Naive B cell (primary cell): Measurements from ENCODE around the gene TSEN54. TPM values are rescaled to one million over a fixed set of nuclear protein-coding genes. Genes with fewer than 3 reads are reported as not detected.

ENCODE experiments used
- ATAC-seq, 2 donors: fragments of 150-1000 bp; cut with Tn5 transposase; 2 replicates each; pipeline ENCODE4 v1.10.0; 2021; ENCODE audit warnings: low read depth in 2 of 2, mild to moderate bottlenecking in 2 of 2, moderate library complexity in 2 of 2
- DNase-seq: peaks from one replicate; pipeline ENCODE4 v3.0.0; 2022
- H3K27ac Mint-ChIP-seq, 6 donors: one replicate each; pipeline ENCODE4 v1.8.0; 2020 to 2022; ENCODE audit warnings: mild to moderate bottlenecking in 6 of 6, mixed read lengths in 6 of 6, moderate library complexity in 5 of 6, inconsistent platforms in 2 of 6
- H3K27me3 Mint-ChIP-seq, 3 donors: one replicate each; pipeline ENCODE4 v1.8.0; 2021 to 2022; ENCODE audit warnings: mixed read lengths in 3 of 3, mild to moderate bottlenecking in 1 of 3
- H3K36me3 Mint-ChIP-seq, 2 donors: one replicate each; pipeline ENCODE4 v1.8.0; 2020 to 2022; ENCODE audit warnings: mixed read lengths in 2 of 2, inconsistent platforms in 1 of 2, mild to moderate bottlenecking in 1 of 2
- H3K4me1 Mint-ChIP-seq, 3 donors: one replicate each; pipeline ENCODE4 v1.8.0; 2020 to 2022; ENCODE audit warnings: mixed read lengths in 3 of 3, inconsistent platforms in 1 of 3, mild to moderate bottlenecking in 1 of 3, moderate library complexity in 1 of 3
- H3K4me3 Mint-ChIP-seq, 8 donors: one replicate each; pipeline ENCODE4 v1.8.0; 2020 to 2022; ENCODE audit warnings: mild to moderate bottlenecking in 8 of 8, mixed read lengths in 8 of 8, moderate library complexity in 8 of 8, inconsistent platforms in 2 of 8
- H3K9me3 Mint-ChIP-seq, 7 donors: one replicate each; pipeline ENCODE4 v1.8.0; 2020 to 2022; ENCODE audit warnings: mixed read lengths in 7 of 7, mild to moderate bottlenecking in 5 of 7, inconsistent platforms in 2 of 7, moderate library complexity in 1 of 7
- polyA plus RNA-seq, 6 donors: library from polyadenylated mRNA; unstranded; fragments of 300-500 nt; fragmentation: Illumina TruSeq; gene quantifications; one replicate each; pipeline ENCODE4 v1.2.3, GENCODE V29; 2021; ENCODE audit warnings: low read depth in 6 of 6

TSEN54 gene
- polyA plus RNA-seq, 6 donors from 2014 or later: 18.3 to 42.3 (median 23.7) TPM

DNA sequence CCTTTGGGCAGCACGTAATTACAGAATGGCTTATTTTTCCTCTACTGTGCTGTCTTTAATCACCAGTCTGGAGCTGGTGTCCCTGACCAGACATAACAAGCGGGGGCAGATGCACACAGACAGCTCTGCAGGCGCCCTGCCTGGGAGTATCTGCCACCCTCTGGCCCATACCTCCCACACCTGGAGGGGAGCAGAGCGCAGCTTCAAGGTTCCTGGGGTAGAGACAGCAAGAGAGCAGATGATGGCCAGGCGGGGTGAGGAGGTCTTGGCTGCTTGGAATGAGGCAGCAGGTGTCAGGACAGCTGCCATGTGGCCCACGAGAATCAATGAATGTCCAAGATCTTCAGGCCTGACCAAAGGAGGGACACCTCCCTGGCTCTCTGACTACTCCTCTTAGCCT is 36.0 kb upstream of the TSEN54 start:
- Mint-ChIP-seq H3K36me3 (peaks cover 0 to 8% of the 10 kb centered on the region in 2 donors), H3K9me3 (no peaks in the 10 kb centered on the region), H3K27ac (peak overlapping the region in 1 of 6 donors; percentile 85), H3K4me1 (peaks cover 18 to 24% (median 20%) of the 10 kb centered on the region in 3 donors), H3K27me3 (no peaks in the 10 kb centered on the region), H3K4me3 (no peak overlapping the region)
- ATAC-seq (no peak), DNase-seq (no peak)

- ATAC-seq: no peak
These were observed 34.9 kb upstream of the TSEN54 start for GRCh38 chr17:75481194-75482068.

GRCh38 chr17:75482098-75482942 is 34.0 kb upstream of the TSEN54 start:
- Mint-ChIP-seq H3K9me3 (no peaks in the 10 kb centered on the region), H3K4me3 (no peak overlapping the region), H3K4me1 (peaks cover 26 to 32% (median 29%) of the 10 kb centered on the region in 3 donors), H3K27ac (no peak overlapping the region), H3K36me3 (no peaks in the 10 kb centered on the region), H3K27me3 (no peaks in the 10 kb centered on the region)
- ATAC-seq: no peak
- DNase-seq: no peak

More at GRCh38 chr17:75481194-75482068, 34.9 kb upstream of the TSEN54 start:
- Mint-ChIP-seq H3K27ac (peak overlapping the region in 2 of 6 donors; percentile 10 to 94), H3K9me3 (no peaks in the 10 kb centered on the region), H3K4me1 (peaks cover 20 to 26% (median 22%) of the 10 kb centered on the region in 3 donors), H3K4me3 (no peak overlapping the region), H3K27me3 (no peaks in the 10 kb centered on the region), H3K36me3 (peaks cover 0 to 4% of the 10 kb centered on the region in 2 donors)
- DNase-seq: no peak

DNA sequence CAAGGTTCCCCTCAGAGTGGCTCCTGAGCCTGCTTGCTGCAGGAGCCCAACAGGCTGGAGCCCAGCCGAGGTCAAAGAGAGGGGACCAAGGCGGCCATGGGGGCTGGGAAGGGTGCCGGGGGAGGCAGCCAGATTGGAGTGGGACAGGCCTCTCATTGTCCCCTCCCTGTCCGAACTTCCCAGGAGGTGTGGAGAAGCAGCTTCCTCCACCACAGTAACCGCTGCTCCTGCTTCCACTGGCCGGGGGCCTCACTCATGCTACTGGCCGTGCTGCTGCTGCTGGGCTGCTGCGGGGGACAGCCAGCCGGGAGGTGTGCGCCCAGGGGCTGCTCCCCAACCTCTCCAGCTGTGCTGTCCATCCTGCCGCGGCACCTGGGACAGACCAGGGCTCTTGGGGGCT is 30.6 kb upstream of the TSEN54 start:
- ATAC-seq: no peak
- no peak for DNase-seq
- Mint-ChIP-seq H3K4me1 (peaks cover 32 to 42% (median 38%) of the 10 kb centered on the region in 3 donors), H3K4me3 (no peak overlapping the region), H3K9me3 (no peaks in the 10 kb centered on the region), H3K36me3 (no peaks in the 10 kb centered on the region), H3K27me3 (no peaks in the 10 kb centered on the region), H3K27ac (no peak overlapping the region)

DNA sequence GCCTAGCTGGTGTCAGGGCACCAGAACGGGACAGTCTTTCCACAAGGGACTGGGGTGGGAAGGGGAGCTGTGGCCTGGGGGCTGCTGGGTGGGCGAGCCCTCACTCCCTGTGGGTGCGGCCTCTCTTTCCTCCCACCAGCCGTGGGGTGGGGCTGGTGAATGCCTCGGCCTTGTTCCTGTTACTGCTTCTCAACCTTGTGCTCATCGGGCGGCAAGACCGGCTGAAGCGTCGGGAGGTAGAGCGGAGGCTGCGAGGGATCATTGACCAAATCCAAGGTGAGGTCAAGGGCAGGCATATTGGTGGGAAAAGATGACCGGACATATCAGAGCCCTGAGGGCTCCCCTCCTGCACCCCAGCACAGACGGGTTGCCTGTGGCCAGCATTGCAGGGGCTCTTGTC is 30.2 kb upstream of the TSEN54 start:
- ATAC-seq (no peak), DNase-seq (no peak)
- Mint-ChIP-seq H3K27me3 (no peaks in the 10 kb centered on the region), H3K4me1 (peaks cover 29 to 37% (median 34%) of the 10 kb centered on the region in 3 donors), H3K9me3 (no peaks in the 10 kb centered on the region), H3K27ac (peak overlapping the region in 2 of 6 donors; percentile 61 to 81), H3K36me3 (no peaks in the 10 kb centered on the region), H3K4me3 (peak overlapping the region in 6 of 8 donors; percentile 25 to 73 (median 44))

GRCh38 chr17:75486951-75487350 is 29.4 kb upstream of the TSEN54 start:
- peaks cover 29 to 34% (median 31%) of the 10 kb centered on the region in 3 donors for H3K4me1 Mint-ChIP-seq
- no peaks in the 10 kb centered on the region for H3K27me3 Mint-ChIP-seq
- no peak for ATAC-seq
- H3K36me3 Mint-ChIP-seq: no peaks in the 10 kb centered on the region
- H3K27ac Mint-ChIP-seq: peak overlapping the region; percentile 77 to 96 (median 86)
- no peaks in the 10 kb centered on the region for H3K9me3 Mint-ChIP-seq
- peak overlapping the region in 6 of 8 donors; percentile 65 to 87 (median 76) for H3K4me3 Mint-ChIP-seq
- DNase-seq: no peak

DNA sequence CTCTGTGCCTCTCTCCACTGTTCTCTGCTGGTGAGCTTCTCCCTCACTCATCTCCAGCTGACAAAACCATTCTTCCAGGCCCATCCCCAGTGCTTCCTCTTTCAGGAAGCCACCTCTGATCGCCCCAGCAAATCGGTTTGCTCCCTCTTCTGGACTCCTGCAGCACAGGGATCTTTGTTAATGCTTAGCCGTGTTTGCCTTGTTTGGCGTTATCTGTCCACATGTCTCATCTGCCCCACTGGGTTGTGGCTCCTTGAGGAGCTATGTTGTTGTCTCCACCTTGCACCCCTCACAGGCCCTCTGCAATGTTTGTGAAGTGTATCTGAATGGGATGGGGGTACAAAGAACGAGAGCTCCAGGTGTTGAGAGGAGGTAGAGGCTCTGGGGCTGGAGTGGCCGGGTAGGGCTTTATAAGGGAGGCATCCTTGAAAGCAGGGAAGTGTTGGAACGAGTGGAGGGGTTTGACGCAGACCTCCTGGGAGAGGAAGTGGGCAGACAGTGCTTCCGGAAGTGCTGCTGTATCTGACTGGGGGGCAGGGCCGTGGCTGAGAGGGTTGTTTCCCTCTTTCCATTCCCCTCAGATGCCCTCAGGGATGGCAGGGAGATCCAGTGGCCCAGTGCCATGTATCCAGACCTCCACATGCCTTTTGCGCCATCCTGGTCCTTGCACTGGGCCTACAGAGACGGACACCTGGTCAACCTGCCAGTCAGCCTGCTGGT is 28.8 kb upstream of the TSEN54 start:
- peak overlapping the region in 7 of 8 donors; percentile 65 to 89 (median 84) for H3K4me3 Mint-ChIP-seq
- H3K27ac Mint-ChIP-seq: peak overlapping the region; percentile 77 to 96 (median 86)

GRCh38 chr17:75488693-75489510 is 27.4 kb upstream of the TSEN54 start:
- ATAC-seq (no peak), DNase-seq (no peak)
- Mint-ChIP-seq H3K9me3 (no peaks in the 10 kb centered on the region), H3K27ac (peak overlapping the region in 4 of 6 donors; percentile 30 to 81 (median 62)), H3K4me1 (peaks cover 25 to 28% (median 25%) of the 10 kb centered on the region in 3 donors), H3K4me3 (peak overlapping the region in 5 of 8 donors; percentile 25 to 69 (median 53)), H3K36me3 (no peaks in the 10 kb centered on the region), H3K27me3 (no peaks in the 10 kb centered on the region)

More for the DNA sequence above, 28.8 kb upstream of the TSEN54 start:
- ATAC-seq: peak; percentile 84 to 85
- peaks cover 29 to 34% (median 31%) of the 10 kb centered on the region in 3 donors for H3K4me1 Mint-ChIP-seq
- H3K27me3 Mint-ChIP-seq: no peaks in the 10 kb centered on the region
- H3K36me3 Mint-ChIP-seq: no peaks in the 10 kb centered on the region
- peak; percentile 33 for DNase-seq
- H3K9me3 Mint-ChIP-seq: no peaks in the 10 kb centered on the region

DNA sequence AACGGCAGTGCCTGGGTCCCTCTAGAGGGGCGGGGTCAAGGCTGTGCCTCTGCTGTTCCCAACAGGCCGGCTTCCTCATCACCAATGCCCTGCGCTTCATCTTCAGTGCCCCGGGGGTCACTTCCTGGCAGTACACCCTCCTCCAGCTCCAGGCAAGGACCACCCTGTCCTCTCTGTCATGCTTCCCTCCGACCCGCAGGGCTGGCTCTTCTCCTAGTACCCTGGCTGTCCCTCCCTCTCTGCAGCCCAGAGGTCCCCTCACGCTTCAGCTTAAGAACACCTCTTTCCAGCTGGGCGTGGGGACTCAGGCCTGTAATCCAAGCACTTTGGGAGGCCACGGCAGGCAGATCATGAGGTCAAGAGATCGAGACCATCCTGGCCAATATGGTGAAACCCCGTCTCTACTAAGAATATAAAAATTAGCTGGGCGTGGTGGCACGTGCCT is 26.8 kb upstream of the TSEN54 start:
- H3K4me1 Mint-ChIP-seq: peaks cover 25 to 28% (median 25%) of the 10 kb centered on the region in 3 donors
- DNase-seq: no peak
- no peaks in the 10 kb centered on the region for H3K9me3 Mint-ChIP-seq
- peak overlapping the region in 1 of 8 donors; percentile 33 for H3K4me3 Mint-ChIP-seq
- ATAC-seq: no peak
- no peaks in the 10 kb centered on the region for H3K36me3 Mint-ChIP-seq
- peak overlapping the region in 2 of 6 donors; percentile 62 to 73 for H3K27ac Mint-ChIP-seq
- H3K27me3 Mint-ChIP-seq: no peaks in the 10 kb centered on the region

DNA sequence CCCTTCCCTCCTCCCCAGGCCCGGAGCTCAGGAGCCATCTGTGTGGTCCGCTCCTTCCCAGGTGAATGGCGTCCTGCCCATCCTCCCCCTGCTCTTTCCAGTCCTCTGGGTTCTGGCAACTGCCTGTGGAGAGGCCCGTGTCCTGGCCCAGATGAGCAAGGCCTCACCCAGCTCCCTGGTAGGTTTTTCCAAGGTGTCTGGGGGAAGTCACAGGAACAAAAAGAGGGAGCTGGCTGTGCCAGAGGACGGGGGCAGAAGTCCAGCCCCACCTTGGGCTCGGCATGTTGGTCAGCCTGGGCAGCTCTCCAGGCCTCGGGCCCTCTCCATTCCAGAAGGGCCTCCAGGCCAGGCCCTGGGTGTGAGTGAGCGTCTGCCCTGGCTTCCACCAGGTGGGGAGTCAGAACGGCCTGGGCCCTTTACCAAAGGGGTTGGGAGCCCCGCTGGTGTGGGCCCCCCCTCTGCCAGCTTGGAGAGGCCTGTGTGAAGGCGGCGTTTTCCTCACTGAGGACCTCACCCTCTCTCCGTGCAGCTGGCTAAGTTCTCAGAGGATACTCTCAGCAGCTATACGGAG is 26.1 kb upstream of the TSEN54 start:
- H3K4me1 Mint-ChIP-seq: peaks cover 20 to 25% (median 21%) of the 10 kb centered on the region in 3 donors
- H3K4me3 Mint-ChIP-seq: peak overlapping the region in 1 of 8 donors; percentile 53
- H3K27me3 Mint-ChIP-seq: no peaks in the 10 kb centered on the region
- no peak for ATAC-seq
- H3K36me3 Mint-ChIP-seq: no peaks in the 10 kb centered on the region
- H3K27ac Mint-ChIP-seq: no peak overlapping the region
- H3K9me3 Mint-ChIP-seq: no peaks in the 10 kb centered on the region
- DNase-seq: no peak

DNA sequence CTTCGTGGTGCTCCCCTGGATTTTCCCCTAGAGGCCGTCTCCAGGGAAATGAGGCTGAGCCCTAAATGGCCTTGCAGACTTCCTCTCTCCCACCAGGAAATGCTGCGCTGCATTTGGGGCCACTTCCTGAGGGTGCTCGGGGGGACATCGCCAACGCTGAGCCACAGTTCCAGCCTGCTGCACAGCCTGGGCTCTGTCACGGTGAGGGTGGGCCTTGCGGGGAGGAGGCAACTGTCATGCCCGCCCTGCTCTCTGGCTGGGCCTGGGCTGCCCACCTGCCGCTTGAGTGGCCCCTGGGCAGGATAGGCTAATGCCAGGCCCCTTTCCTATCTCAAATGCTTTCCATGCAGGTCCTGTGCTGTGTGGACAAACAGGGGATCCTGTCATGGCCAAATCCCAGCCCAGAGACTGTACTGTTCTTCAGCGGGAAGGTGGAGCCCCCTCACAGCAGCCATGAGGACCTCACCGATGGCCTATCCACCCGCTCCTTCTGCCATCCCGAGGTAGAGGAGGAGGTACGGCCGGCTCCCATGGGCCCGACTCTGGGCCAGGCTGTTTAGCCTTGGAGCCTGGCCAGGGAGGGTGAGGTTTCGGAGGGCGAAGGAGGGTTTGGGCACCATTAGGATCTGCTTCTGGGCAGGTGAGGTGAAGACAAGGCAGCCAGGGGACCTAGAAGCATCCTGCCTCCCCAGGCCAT is 25.2 kb upstream of the TSEN54 start:
- H3K27me3 Mint-ChIP-seq: no peaks in the 10 kb centered on the region
- DNase-seq: no peak
- ATAC-seq: no peak
- no peak overlapping the region for H3K4me3 Mint-ChIP-seq
- no peaks in the 10 kb centered on the region for H3K9me3 Mint-ChIP-seq
- no peak overlapping the region for H3K27ac Mint-ChIP-seq
- H3K4me1 Mint-ChIP-seq: peaks cover 19 to 25% (median 20%) of the 10 kb centered on the region in 3 donors
- peaks cover 0 to 2% of the 10 kb centered on the region in 2 donors for H3K36me3 Mint-ChIP-seq
